GM21515 (cell line): ENCODE measurements around the gene AGL.
"Not testable (repeated sequence)": the region's sequence is repeated elsewhere in the genome, so short reads cannot be mapped to it uniquely, and the experiment has no call there.

Experiments
- ATAC-seq: cut with Tn5 transposase; IDR thresholded peaks from one replicate; pipeline ENCODE4 v1.9.1; 2021; ENCODE audit not compliant: unreplicated experiment

AGL gene

DNA sequence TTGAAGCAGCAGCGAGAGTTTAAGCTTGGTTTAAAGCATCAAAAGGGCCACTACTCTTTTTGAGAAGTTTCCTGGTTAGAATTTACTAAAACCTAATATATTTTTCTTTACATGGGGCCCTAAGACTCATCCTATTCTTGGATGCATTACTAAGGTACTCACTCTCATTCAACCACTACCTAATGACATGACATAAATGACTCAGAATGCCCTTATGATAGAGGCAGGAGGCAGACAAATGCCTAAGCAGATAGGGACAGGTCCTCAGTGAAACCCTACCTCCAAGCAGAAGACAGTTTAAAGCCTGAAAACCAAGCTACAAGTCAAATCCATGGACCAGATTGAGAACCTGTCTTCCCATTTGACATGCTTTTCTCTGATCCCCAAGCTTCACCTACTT lies 85.4 kb downstream of the AGL start:
- no peak for ATAC-seq

DNA sequence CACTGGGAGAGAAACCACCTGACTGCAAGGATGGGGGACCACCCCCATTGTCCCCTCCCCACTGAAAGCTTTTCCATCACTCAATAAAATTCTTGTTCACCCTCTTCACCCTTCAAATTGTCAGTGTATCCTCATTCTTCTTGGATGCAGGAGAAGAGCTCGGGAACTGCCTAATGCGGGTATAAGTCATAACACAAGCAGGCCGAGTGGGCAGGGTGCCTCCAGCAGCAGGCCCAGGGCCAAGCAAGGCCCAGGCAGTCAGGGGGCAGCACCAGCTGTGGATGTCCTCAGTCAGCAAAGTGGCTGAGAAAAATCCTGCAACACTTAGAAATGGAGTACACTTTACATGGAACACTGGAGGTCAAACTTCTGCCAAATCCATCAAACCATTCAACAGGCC lies 85.9 kb downstream of the AGL start:
- no peak for ATAC-seq

DNA sequence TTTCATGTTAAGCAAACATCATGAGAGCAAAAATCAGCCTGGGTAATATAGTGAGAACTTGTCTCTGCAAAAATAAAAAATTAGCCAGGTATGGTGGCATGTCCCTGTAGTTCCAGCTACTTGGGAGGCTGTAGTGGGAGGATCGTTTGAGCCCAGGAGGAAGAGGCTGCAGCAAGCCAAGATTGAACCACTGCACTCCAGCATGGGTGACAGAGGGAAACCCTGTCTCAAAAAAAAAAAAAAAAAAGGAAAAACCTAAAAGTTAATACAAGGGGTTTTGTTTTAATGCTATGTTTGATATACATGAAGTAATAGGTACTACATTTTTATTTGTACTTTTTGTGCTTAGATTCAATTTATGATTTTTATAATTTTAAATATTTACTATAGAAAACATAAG lies 92.6 kb downstream of the AGL start:
- ATAC-seq = no peak

DNA sequence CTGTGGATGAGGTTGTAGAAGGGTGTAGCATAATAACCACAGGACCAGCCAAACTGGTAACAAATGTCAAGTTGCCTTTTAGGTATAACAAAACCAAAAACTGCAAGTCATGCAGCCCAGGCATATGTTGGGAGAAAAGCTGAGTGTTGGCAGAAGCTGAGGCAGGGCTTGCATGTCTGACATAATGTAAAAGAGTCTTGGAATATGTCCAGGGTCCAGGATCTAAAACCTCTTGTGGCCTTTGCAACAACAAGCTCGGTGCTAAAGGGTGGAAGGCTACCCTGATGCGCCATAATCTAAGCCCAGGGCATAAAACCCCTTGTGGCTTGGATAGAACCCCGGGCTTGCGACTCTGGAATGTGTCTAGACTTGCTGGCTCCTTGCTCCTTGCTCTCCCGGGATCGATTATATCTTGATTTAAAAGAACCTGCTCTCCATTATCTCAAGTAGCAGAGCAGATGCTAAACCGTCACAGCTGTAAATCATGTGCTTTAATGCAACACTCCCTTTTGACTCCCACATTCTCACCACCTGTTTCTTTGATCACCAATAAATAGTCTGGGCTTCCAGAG lies 93.1 kb downstream of the AGL start:
- no peak for ATAC-seq

GRCh38 chr1:99944192-99944591 lies 94.0 kb downstream of the AGL start:
- no peak for ATAC-seq

DNA sequence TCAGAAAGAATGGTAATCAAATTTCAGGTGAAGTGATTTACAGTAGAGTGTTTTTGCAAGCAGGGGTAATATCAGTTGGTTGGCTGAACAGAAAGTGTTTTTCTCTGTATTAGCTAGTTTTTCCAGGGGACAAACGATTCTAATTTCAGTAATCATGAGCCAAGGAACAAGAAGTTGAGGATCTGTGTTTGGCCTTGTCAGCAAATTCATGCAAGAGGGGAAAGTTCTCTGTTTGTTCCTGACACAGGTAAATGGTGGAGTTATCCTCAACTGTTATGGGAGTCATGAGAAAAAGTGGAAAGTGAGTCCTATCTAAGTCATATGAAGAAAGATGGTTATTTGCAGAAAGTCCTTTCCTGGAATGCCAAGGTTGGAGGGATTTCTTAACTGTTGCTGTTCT lies 95.0 kb downstream of the AGL start:
- no peak for ATAC-seq

GRCh38 chr1:99950486-99950885 lies 100.3 kb downstream of the AGL start:
- no peak for ATAC-seq

GRCh38 chr1:99952522-99952921 lies 102.4 kb downstream of the AGL start:
- ATAC-seq = no peak

GRCh38 chr1:99955375-99955774 lies 105.2 kb downstream of the AGL start:
- ATAC-seq = no peak

- ATAC-seq = no peak
Measured at GRCh38 chr1:99956755-99957154, 106.6 kb downstream of the AGL start.

GRCh38 chr1:99957818-99958217 lies 107.7 kb downstream of the AGL start:
- no peak for ATAC-seq

DNA sequence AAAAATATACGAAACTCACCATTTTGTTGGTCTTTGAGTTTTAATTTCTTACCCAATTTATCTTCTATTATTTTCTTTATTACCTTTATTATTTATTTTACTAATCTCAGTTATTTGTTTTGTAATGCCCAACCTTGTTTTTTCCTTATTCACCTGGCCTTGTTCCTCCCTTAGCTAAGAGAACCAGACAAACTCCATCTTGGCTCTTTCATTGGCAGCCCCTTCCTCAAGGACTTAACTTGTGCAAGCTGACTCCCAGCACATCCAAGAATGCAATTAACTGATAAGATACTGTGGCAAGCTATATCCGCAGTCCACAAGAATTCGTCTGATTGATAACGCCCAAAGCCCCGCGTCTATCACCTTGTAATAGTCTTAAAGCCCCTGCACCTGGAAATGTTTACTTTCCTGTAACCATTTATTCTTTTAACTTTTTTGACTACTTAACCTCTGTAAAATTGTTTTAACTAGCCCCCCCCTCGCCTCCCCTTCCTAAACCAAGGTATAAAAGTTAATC lies 109.1 kb downstream of the AGL start:
- ATAC-seq = not testable (repeated sequence)

GRCh38 chr1:99960260-99960659 lies 110.1 kb downstream of the AGL start:
- not testable (repeated sequence) for ATAC-seq

DNA sequence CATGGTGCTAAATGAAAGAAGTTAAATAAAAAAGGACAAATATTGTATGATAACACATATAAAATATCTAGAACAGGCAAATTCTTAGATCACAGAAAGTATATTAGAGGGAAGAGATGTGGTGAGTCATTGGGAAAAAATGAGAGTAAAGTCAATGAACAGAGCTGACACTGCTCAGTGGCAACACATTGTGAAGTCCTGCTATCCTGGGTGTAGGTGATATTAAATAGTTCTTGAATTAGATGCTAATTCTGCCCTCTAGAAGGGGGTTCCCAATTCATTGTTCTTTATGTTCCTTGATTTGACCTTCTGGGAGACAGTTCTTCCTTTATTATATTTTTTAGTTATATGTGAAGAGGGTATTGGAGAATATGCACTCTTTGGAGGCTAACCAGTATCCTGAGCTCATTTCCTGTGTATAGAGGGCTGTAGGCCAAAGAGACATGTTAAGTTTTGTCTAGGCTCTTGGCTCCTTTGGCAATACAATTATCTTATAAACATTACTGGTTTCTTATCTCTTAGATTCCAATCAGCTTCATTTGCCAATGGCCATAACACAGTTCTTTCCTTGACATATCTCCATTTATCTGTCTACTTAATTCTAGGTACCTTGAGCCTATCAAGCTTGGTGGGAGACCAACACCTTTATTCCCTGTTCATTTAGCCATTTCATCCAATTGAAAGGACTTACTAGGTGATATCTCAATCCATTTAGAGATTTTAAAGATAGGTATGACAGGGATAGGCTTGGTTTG lies 113.1 kb downstream of the AGL start:
- ATAC-seq = no peak

GRCh38 chr1:99964806-99965205 lies 114.6 kb downstream of the AGL start:
- no peak for ATAC-seq

GRCh38 chr1:99965646-99966375 lies 115.7 kb downstream of the AGL start:
- no peak for ATAC-seq

DNA sequence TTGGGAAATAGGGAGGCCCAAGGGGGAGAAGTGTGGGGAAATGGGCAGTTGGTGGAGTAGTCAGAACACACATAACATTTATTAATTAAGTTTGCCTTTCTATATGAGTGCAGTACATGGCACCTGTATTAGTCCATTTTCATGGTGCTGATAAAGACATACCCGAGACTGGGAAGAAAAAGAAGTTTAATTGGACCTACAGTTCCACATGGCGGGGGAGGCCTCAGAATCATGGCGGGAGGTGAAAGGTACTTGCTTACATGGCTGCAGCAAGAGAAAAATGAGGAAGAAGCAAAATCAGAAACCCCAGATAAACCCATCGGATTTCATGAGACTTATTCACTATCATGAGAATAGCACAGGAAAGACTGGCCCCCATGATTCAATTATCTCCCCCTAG lies 118.1 kb downstream of the AGL start:
- ATAC-seq = no peak

- ATAC-seq = peak; percentile 20
Measured at GRCh38 chr1:99969260-99969728, 119.1 kb downstream of the AGL start.

DNA sequence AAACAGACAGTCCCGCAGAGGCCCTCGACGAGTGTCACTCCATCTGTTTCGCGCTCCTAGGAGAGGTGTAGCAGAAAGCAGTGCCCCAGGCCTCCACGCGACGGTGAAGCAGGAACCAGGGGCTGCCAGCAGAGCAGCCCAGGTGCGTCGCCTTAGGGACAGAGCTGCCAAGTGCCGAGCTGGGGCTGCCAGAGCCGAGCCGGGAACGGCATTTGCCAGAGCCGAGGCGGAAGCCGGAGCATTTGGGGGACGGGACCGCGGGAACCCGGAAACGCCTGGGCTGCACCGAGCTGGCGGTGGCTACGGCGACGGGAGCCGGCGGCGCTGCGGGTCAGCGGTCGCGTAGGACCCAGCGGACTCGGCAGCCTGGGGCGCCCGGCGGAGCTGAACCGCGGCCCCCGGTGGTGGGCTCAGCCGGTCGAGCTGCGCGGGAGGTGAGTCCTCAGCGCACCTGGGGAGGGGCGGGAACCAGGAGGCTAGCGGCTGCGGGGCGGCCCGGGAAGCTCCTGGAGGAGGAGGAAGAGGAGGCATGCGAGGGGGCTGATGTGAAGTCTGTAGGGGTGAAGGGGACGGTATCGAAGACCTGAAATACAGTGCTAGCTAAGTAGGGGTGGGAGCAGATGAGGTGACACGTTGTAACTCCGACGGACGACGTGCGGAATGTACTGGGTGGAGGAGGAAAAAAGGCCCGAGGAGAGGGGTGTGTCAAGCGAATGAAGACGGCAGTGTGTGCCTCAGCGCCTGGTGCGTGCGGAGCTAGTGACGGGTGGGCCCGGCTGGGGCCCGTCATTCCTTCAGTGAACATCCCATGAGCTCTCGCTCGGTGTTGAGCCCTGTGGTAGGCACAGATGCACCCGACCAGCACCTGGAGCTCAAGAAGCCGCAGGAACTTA lies 119.8 kb downstream of the AGL start, which contains the start of gene SLC35A3:
Gene SLC35A3, plus strand, starts transcription at position 268 of the 893 bp plus-strand sequence. CDS start 23,559 bp downstream, outside the sequence.
- peak; percentile 91 for ATAC-seq

- no peak for ATAC-seq
Measured at GRCh38 chr1:99970713-99971255, 120.6 kb downstream of the AGL start.
